GM18508 (cell line): ENCODE results near the gene GPATCH2L.

Source experiments
- ATAC-seq: cut with Tn5 transposase; IDR thresholded peaks from one replicate; pipeline ENCODE4 v1.9.1; 2021; ENCODE audit warnings: moderate number of reproducible peaks; ENCODE audit not compliant: insufficient read depth, unreplicated experiment

The GPATCH2L gene

DNA sequence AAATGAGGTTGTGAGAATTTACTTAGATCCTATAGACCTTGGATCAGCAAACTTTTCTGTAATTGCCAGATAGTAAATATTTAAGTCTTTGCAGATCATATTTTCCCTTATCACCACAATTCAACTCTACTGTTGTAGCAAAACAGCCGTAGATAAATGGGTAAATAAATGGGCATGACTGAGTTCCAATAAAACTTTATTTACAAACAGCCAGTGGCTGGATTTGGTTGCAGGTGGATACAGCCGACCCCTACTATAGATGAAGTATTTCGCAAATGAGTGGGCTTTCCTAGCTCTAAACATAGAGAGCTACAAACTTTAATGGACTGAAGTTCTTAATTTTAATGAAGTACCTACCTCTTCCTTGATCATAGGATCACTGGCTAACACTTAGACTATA, 100.7 kb downstream of the GPATCH2L start:
- ATAC-seq = no peak

DNA sequence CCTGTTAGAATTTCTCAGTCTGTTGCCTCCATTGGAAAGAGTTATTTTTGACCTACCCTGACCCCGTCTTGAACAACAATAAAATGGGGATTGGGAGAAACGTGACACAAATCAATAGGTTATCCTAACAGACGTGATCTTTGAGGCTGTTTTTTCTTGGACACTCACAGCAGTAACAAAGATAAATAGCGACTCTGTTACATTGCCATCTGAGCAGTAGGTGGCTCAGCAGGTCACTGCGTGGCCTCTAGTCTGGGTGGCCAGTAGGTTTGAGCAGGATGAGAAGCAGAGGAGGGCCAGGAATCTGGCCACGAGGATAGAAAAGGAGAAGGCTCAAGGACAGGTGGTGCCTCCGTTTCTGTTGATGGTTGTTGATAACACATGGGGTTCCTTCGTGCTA, 101.4 kb downstream of the GPATCH2L start:
- no peak for ATAC-seq

DNA sequence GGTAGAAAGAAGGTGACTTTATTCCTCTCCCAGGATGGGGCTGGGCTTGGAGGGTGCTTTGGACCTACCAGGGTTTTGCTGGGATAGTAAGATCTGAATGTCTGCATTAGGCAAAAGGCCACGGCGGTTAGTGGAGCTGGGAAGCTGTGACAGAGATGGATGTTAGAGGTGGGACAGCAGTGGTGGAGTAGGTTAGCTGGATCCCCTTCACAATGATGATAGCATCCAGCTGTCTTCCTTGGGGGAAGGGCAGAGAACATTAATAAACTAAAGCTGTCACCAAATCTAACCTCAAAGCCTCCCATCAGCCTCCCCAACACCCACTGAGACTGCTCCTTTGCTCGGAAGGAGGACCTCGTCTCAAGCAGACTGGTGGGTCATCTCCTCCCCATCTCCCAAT, 104.8 kb downstream of the GPATCH2L start:
- ATAC-seq = no peak

DNA sequence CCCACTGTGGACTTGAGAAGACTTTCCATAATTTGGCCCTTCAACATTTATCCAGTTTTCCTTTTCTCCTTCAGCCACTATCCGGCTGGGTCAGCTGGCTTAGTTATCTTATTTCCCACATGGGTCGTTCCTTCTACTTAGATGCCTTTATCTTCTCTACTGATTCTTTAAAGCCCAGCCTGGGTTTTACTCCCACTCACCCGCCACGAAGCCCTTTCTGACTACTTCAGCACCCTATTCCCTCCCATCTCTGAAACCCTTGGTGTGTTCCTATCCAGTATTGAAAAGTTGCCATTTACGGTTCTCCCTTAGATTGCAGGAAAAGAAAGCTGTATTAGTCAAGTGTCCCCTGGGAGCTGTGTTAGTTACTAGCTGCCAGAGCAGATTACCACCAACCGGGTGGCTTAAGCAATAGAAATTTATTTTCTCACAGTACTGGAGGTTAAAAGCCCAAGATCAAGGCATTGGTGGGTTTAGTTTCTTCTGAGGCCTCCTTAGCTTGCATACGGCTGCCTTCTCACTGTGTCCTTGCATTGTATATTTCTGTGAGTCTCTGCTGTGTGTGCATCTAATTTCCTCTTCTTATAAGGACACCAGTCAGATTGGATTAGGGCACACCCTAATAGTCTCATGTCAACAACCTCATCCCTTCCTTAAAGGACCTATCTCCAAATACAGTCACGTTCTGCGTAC, 105.5 kb downstream of the GPATCH2L start:
- ATAC-seq = no peak

DNA sequence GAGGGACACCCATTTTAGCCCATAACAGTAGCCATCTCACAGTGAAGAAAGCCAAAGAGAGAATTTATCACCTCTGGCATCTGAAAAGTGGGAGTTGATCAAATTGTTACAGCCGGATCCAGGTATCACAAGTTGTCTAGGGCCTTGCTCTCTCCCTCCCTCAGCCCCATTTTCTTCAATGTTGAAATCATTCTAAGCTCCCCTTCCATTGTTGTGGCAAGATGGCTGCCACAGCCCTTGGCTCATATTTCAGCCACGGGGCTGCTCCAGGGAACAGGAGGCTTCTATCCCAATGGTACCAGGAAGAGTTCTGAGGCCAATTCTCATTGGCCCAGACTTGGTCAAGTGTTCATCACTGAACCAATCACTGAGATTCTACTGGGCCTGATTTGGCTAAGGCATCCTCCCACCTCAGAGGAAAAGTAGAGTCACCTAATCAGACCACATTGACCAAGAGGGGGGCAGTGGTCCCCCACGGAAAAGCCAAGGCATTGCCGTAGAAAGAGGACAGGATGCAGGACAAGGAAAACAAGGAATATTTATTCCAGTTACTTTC, 106.2 kb downstream of the GPATCH2L start:
- no peak for ATAC-seq

DNA sequence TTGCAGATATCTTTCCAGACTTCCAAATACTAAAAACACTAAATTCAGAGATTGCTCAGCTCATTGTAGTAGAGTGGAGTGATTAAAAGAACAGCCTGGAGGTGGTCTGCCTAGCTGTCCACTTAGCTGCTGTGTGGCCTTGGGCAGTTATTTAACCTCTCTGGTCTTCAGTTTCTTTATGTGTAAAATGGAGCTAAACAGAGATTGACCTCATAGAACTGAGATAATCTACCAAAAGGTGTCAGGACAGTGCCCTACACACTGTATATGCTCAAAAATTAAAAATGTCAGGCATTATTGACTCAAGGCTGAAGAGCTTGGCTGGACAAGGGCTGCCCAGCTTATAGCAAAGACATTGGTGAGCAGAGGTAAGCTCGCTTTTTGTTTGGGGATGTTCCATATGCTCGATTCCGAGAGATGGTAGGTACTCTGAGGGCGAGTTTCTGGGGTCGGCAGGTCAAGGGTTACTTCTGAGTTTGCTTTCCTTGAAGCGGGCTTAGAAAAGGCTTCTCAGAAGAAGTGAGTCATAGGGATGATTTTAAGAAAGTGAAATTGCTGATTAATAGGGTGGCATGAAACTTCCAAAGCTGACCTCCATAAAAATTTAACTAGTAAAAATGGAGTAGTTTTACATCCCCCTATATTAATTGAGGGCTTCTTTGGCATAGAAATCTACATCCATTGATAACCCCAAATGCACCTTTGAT, 107.5 kb downstream of the GPATCH2L start:
- ATAC-seq = no peak

DNA sequence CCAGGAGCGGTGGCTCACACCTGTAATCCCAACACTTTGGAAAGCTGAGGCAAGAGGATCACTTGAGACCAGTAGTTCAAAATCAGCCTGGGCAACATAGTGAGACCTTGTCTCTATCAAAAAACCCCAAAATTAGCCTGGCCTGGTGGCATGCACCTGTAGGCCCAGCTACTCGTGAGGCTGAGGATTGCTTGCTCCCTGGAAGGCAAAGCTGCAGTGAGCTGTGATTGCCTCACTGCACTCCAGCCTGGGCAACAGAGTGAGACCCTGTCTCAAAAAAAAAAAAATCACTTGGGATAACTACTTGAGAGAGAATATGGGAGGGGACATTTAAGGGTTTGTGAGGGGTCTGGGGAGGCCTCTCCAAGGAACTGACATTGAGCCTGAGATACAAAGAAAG, 109.0 kb downstream of the GPATCH2L start:
- no peak for ATAC-seq

DNA sequence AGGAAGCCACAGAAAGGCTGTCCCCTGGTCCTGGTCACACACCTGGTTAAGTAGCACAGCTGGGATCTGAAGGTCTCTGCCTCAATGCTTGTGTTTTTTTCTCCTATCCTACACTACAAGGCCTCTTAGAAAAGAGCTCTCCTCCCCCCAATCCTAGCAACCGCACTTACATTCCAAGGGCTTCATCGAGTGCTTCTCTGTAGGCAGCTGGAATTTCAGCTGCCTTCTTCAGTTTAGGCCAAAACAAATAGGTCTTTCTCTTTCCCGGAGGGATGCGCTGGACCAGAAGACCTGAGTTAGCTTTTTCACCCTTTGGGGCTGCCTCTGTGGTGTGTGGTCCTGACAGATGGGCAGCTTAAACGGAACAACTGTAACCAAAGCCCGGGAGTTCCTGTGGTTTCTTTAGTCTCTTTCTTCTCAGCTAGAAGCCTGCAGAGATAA, 109.7 kb downstream of the GPATCH2L start:
- no peak for ATAC-seq

DNA sequence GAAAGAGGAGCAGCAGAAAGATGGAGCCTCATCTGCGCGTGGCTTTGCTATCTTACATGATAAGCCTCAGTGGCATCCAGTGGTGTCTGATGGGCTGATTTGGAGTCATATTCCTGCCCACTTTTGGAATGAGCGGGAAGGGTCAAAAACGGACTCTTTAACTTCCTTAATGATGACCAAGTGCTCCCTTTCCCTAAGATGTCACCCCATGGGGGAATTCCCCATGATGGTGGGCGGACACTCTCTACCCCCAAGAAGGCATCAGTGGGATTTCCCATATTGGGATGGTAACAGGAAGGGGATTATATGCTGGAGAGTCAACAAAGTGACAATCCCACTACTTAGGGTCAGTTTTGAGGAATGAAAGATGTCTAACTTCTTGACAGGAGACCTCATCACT, 110.9 kb downstream of the GPATCH2L start:
- no peak for ATAC-seq
